AG09309 (cell line): Measurements from ENCODE around the gene PITPNB.

Experiments used
- DNase-seq: peaks from one replicate; pipeline ENCODE4 v3.0.0-alpha.2; 2010; ENCODE audit warnings: low read depth
- H3K4me3 ChIP-seq: 2 replicates; pipeline ENCODE4 v1.5.1; 2011; ENCODE audit warnings: mild to moderate bottlenecking, low read depth, low read length, moderate library complexity; ENCODE audit not compliant: control insufficient read depth
- CTCF ChIP-seq: IDR thresholded peaks from 2 replicates; pipeline ENCODE4 v1.5.1; 2011; ENCODE audit warnings: mild to moderate bottlenecking, low read depth, low read length, inconsistent platforms; ENCODE audit not compliant: insufficient read depth, control insufficient read depth; ENCODE audit errors: missing control alignments

The PITPNB gene

GRCh38 chr22:27846910-27847309 lies 72.1 kb downstream of the PITPNB start:
- H3K4me3 ChIP-seq: no peak overlapping the region
- no peak for TF ChIP-seq CTCF
- DNase-seq: no peak

DNA sequence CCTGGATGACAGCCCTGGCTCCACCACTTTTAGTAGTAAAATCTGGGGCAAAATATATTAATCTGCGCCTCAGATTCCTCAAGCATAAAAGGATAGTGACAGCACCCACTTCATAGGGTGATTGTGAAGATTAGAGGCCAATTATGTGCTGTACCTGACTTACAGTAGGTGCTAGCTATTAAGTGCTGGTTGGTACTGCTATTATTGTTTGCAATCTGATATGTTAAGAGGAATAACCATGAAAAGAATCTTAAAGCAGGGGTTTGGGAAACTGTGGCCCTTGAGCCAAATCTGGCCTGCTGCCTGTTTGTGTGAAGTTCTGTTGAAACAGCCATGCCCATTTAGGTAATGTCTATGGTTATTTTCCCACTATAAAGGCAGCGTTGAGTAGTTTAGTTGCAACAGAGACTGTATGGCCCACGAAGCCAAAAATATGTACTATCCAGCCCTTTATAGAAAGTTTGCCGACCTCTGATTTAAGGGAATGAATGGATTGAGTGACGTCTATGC lies 72.8 kb downstream of the PITPNB start:
- TF ChIP-seq CTCF: no peak
- no peak for DNase-seq
- no peak overlapping the region for H3K4me3 ChIP-seq

- no peak for TF ChIP-seq CTCF
- no peak overlapping the region for H3K4me3 ChIP-seq
- DNase-seq: no peak
Observed at GRCh38 chr22:27845644-27846043, 73.4 kb downstream of the PITPNB start.

DNA sequence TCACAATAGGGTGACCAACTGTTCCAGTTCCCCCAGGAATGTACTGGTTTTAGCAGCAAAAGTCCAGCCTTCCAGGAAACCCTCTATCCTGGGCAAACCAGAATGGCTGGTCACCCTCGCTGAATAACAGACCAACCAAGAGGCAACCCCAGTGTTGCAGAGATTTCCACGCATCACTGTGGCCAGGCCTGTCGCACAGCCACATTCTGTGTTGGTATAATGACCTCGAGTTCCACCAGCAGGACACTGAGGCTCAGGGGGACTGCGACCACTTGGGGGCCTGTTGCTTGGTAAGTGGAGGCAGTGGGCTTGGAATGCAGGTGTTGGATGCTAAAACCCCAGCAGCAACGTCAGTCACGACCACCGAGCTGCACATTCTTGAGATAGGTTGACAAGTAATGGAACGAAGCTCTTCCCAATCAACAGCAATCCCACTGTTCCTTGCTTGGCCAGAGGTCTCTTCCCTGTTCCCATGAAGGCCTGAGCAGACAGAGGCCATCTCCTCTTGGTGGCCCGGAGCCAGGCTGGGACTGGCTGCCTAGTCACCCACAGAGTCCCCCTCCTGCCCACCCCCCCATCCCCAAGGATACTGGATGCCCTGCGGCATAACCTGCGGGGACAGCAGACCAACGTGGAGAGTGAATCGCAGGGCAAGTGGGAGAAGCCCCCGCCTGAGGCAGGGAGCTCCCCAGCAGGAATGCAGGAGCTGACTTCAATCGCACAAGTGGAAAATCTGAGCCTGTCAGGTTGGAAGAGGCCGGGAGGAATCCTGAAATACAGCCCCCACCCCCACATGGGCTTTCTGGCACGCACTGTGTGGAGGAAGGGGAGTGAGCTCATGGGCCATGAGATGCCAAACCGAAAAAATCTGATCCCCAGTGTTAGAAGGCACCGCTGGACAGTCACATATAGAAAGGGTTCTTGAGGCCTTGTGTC lies 74.1 kb downstream of the PITPNB start:
- no peak for DNase-seq
- H3K4me3 ChIP-seq: no peak overlapping the region
- TF ChIP-seq CTCF: no peak

DNA sequence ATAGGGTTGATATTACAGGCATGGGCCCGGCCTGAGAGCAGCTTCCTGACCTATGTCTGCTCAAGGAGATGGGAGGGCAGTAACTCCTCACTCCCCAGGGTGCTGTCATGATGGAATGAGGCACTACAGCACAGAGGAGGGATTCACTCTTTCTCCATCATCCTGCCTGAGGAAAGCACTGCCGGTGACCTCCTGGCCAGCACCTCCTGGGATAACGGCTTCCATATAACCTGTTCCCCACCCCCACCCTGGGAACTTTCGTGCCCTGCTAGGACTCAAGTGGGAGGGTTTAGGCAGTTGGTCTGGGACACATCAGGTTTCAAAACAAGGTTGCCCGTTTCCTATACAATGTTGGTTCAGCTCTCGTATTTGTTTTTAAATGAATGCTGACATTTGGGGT lies 74.8 kb downstream of the PITPNB start:
- no peak for DNase-seq
- TF ChIP-seq CTCF: no peak
- H3K4me3 ChIP-seq: no peak overlapping the region

GRCh38 chr22:27843441-27843840 lies 75.6 kb downstream of the PITPNB start:
- no peak for DNase-seq
- no peak for TF ChIP-seq CTCF
- H3K4me3 ChIP-seq: no peak overlapping the region
